Measurements from ENCODE around the gene ST6GALNAC3.

Gene ST6GALNAC3

DNA sequence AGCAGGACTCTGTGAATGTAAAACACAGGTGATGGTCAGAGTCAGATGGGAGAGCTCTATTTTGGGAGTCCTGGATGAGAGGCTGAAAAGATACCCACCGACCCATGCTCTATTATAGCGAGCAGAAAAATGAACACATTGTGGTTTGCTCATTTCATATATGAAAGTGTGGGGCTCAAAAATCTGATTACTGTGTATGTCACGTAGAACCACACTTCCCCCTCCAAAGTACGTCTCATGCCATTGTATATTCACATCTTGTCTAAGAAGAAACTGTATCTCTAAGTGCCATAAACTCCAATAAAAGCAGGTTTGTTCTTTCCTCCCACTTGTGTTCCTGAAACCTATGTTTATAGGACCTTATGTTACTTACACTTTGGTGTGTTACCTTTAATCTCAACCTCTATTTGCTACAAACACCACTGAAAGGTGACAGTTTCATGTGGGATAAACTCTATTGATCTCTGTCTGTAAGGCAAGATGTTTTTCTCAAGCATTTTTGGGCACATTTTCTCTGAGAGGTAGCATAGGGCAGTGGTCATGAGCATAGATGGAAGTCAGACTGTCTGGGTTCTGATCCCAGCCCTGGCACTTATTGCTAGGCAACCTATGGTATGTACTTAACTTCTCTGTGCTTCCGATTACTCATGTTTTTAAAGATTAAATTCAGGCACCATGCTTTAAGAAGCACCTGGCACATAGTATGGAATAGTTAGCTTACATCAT, 214.4 kb downstream of the ST6GALNAC3 start:
- DNase-seq (ENCODE audit: low spot score): no peak

DNA sequence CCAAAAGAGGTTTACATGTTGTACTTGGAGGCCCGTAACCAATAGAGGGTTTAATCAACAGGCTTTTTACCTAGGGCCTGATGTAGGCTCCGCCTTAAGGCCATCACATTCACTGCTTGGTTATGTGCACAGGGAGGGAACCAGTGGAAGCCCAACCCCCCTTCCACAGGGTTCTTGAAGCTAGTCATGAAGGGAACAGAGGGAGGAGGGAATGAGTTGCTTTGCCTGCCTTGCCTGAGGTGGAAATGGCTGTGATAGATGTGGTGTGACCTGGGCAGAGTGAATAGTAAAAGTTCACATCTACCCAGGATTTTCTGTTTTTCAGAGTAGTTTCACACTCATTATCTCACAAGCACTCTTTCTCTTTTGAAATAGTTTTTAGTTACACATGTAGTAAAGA, 215.1 kb downstream of the ST6GALNAC3 start:
- DNase-seq (ENCODE audit: low spot score): peak; percentile 81

DNA sequence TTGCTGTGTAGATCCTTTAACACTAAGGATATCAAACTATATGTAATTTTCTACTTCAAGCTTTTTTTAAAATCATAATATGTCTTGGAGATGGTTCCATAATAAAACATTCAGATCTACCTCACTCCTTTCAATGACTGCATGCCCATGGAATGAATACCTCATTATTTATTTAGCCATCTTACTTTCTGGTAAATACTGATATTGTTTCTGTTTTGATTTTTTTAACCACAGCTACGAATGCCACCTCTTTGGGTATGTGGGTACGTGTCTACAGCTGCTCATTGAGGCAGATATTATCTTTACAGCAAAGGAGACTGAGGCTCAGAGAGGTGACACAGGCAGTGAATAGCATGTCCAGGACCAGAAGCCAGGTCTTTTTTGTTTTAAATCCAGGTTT, 215.7 kb downstream of the ST6GALNAC3 start:
- peak; percentile 57 for DNase-seq (ENCODE audit: low spot score)

DNA sequence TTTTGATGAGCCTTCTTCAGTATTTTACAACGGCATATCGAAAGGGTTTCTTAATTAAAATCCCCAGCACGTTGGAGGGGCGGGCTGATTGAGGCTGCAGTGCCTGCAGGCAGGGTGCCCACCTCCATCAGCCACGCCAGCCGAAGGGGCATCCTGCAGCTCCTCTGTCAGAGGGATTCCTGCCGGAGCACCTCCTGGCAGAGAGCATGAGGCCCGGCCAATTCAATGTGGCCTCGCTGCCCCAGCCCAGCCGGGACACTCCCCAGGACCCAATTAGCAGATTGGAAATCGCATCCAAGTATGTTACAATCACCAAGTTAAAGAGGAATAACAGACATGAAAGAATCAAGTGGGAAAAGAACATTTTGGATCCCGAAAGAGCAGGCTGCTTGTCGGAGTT, 216.6 kb downstream of the ST6GALNAC3 start:
- no peak for DNase-seq (ENCODE audit: low spot score)

DNA sequence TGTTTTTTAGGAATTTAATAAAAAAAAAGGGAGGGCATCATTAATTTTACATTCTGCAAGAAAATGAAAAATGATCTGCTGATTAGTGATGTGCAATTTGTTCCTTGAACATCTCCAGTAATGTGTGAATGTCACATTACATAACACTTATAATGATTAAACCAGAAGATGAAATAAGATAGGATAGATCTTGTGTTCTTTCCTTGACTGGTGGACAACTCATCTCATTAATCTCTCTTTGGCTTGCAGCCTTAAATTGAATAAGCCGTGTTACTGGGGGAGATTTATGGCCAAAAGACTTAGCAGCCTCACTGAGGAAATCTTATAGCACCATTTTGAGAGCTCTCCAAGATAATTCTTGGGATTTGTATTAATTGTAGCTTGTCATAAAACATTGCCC, 217.2 kb downstream of the ST6GALNAC3 start:
- DNase-seq (ENCODE audit: low spot score): peak; percentile 55

DNA sequence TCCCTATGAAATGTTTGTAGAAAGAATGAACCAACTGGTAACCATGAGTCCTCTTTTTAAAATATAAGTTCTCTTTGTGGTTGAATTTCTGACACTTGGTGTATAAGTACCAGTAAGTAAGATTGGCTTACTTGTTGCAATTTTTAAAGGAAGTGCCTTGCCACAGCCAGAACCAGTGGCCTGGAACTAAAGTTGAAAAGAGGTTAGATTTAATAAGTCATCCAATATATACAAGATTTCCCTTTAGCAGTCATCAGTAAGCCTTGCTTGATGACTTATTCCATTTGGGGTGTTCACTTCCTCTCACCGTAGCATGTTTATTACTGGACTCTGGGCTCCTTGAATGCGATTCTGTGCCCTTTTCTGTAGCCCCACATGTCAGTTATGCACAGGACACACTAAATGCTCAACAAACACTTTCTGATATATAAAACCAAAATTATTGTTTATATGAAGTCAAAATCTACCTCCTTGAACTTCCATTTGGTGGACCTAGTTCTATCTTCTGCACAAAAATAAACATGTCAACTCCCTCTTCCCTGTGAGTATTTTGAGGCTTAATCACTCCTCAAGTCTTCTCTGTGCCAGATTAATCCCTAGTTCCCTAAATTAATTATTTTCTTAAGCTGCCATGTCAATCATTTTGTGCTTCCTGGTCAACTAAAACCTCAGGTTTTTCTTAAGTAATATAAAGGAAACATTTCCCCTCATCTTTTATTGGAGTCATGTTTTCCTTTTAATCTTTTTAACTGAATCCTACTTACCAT, 218.1 kb downstream of the ST6GALNAC3 start:
- peak; percentile 96 for DNase-seq (ENCODE audit: low spot score)

DNA sequence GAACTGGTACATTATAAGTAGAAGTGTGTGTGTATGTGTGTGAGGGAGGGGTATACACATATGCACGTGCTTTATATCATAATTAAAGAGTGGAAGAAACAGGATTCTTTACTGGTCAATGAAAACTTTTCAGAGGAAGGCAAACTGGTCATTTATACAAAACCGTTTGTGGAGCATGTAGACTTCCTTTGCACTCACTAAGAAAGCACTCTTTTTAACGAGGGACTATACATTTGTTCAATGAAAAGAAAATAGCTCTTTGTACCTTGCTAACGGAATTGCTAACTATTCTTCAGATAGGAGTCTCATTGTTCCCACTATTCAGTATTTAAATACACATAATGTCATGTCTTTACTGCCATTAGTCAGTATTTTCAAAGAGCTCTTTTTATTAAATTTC, 219.3 kb downstream of the ST6GALNAC3 start:
- DNase-seq (ENCODE audit: low spot score): no peak

DNA sequence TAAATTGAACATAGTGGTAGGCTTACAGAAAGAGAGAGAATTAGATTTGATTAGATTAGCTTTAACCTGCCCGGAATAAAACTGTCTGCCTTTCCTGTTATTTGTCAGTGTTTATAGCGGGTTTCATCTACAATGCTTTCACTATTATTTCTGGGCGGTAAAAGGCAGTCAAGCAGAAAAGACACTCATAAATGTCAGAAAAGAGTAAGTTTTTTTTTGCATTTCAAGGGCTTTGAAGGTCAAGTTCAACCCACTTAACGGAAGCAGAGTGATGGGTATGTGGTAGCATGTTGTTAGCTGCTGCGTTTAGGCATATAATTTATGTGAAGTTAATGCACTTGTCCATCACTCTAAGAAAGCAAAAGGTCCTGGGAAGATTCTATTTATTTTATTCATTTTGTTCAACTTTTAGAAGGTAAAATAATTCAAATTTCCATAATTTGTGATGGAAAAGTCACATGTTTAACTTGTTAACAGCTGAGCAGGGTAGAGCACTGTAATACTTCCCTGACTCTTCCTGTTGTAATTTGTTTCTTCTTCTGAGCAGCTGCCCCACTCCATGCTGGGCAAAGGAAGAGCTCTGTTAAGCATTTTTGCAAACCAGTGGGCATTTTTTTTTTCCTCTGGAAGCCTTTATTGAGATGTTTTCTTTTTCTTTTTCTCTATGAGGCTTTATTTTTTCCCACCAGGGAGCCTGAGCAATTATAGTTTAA, 220.1 kb downstream of the ST6GALNAC3 start:
- DNase-seq (ENCODE audit: low spot score): no peak

DNA sequence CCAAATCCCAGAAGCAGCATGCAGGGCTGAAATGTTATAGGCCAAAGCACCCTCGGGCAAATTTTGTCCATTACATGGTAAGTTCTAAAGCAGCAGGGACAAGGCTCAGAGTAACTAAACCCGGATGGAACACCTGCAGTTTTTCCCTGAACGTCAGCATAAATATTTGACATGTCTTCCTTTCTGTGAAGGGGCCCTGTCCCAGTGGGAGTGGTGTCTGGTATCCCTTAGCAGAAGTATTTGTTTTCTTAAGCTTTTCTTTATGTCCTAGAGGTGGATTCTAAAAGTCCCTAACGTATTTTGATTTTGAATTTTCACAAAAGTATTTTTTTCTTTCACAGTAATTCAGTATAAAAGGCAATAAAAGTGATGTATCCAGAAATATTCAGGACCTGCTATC, 223.9 kb downstream of the ST6GALNAC3 start:
- DNase-seq (ENCODE audit: low spot score): no peak

DNA sequence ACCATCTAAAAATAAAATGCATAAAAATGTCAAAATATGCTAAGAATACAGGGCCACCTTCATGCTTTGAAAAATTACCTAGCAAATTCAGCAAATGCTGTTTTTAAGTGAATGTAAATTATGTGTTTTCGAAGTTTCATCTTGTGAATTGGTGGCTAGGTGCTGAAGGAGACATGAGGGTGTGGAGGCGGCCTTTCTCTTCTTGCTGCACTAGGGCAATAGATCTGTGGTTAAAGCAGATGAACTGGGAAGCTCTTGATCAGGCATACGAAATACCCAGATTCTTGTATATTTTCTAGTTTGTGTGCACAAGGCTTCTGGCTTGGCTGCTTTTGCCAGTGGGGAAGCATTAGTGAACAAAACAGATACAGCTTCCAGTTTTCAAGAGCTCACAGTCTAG, 224.5 kb downstream of the ST6GALNAC3 start:
- no peak for DNase-seq (ENCODE audit: low spot score)

DNA sequence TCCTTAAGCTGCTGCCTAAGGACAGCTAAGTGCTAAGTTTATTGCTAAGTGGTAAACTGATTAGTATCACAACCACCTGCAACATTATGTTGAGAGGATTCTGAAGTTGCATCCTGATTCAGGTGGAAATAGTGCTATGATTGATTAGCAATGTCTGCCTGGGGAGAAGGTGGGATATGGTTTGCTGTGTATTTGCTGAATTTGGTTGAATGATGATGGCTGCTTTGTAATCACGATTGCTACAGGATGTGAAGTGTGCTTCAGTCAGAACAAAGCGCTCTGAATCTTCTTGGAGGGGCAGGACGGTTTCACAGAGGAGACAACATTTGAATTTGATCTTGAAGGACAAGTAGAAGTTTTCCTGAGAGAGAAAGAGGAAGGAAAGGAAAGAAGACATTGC, 226.0 kb downstream of the ST6GALNAC3 start:
- DNase-seq (ENCODE audit: low spot score): no peak

DNA sequence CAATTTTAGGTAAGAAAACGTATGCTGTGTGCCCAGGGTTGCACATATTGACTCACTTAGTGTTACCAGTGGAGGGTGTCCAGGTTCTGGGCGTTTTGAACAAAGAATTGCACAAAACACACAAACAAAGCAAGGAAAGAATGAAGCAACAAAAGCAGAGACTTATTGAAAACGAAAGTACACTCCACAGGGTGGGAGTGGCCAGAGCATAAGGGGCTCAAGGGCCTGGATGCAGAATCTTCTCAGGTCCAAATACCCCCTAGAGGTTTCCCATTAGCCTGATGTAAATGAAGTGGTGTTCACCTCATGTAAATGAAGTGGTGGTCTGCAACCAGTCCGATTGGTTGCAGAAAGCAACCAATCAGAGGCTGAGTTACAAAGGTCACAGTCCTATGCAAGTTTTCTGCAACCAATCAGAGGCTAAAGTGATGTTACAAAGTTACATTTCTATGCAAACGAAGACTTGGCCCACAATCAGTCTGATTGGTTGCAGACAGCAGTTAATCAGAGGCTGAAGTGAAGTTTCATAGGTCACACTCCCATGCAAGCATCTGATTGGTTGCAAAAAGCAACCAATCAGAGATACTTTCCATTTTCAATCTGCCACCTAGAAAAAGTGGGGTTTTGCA, 228.3 kb downstream of the ST6GALNAC3 start:
- no peak for DNase-seq (ENCODE audit: low spot score)

DNA sequence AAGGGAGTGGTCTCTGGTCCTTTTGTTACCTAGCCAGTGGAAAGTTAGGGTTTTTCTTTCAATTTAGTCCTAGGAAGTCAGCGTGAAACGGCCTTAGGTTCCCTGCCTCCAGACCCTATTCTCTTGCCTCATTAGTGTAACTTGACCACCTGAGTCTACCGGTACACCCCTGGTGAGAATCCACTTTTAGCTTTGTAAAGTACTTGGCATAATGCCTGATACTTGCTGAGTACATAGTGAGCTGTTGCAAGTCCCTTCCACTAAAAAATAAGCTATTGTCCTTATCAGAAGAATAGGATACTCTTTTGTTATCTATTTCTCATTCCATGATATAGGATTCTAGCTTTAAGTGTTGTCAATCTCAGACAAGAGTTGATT, 228.8 kb downstream of the ST6GALNAC3 start:
- DNase-seq (ENCODE audit: low spot score): no peak

DNA sequence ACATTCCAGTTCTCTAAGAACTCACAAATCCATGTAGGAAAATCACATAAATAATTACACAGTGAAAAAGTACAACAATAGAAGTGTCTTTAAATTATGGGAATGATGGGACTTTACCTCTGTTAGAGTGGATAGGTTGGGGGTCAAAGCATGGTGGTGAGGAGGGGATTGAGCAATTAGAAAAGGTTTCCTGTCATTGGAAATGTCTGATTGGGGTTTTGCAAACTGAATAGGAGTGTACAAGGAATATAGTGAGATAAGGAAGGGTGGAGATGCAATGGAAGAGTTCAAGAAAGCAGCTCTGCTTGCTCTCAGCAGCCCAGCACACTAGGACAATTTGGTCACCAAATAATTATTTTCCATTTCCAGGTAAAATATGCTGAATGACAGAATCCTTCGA, 238.8 kb downstream of the ST6GALNAC3 start:
- DNase-seq (ENCODE audit: low spot score): no peak

DNA sequence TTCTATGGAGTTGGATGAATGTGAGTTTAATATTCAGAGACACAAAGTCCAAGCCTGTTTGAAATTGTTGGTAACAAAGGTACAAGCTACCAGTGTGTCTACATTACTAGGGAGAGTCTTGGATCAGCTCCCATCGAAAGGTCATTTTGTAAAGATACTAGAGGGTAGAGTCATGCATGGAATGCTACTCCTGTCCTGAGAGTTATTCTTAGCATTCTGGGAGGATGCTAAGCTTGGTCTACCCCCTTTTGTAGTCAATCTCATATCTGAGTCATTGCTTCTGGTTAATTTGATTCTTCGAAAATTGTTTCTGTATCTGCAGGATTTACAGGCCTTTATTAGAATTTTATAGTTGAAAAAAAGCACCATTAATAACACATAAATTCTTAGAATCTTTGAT, 240.2 kb downstream of the ST6GALNAC3 start:
- DNase-seq (ENCODE audit: low spot score): peak; percentile 17

DNA sequence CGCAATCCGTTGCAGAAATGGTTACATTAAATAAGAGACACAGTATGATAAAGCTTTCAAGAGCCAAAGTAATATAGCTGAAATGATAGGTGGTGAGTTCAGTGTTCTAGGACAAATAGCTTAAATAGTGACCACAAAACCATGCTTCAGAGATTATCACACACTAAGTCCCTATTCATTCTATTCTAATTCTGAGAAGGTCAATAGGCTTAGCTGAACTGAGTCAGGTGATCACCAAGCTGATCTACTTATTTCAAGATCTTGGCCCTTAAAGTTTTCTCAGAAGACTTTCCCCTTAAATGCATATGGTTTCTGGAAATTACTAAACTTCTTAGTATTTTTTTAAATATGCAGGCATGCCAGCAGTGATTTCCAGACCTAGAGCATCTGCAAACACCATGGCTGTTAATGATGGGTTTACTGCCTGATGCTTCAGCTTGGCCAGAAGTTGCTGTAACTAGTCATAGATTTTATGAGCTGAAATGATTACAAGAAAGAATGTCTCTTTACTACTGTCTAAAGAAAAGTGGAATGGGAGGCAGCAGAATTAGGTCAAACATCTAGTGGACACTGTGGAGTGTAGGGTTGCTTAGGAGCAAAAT, 242.9 kb downstream of the ST6GALNAC3 start:
- no peak for DNase-seq (ENCODE audit: low spot score)

DNA sequence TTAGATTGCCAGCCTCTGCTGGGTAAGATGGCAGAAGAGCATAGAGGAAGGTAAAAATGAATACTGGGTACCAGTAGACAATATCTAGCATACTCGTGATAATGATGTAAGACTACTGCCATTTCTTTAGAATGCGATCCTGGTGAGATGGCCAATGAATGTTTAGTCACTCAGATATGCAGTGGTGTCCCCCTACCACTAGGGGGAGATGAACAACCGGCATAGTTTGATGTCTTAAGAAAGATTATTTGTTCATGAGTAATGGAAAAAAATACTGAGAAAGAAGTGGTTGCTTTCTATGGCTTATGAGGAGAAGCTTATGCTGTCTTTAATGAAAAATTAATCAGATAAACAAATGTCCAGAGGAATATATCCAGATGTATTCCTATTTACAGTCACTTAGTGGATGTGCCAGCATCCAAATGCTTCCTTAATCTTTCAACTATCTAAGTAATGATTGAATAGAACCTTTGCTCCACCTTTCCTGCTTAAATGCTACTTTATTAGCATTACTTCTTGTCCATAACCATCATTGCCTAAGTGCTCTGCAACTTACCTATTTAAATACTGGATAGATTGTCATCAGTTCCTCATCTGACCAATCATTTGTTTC, 256.6 kb downstream of the ST6GALNAC3 start:
- DNase-seq (ENCODE audit: low spot score): peak; percentile 70

DNA sequence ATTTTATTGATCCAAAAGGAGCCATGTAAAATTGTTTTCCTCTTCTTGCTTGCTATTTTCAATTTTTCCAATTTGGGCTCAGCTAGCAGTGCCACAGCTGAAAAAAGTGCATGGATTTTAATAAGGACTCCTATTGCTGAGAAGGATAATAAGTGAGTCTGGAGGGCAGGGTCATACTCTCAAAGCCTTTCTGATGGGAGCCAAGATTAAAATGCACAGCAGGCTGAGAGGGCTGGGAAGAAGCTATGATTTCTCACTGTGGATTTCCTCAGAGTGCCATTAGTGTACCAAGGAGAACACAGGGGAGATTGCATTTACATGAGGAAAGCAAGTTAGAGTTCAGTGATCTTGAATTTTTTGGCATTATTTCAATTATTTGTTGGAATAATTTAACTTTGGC, 261.3 kb downstream of the ST6GALNAC3 start:
- DNase-seq (ENCODE audit: low spot score): no peak

DNA sequence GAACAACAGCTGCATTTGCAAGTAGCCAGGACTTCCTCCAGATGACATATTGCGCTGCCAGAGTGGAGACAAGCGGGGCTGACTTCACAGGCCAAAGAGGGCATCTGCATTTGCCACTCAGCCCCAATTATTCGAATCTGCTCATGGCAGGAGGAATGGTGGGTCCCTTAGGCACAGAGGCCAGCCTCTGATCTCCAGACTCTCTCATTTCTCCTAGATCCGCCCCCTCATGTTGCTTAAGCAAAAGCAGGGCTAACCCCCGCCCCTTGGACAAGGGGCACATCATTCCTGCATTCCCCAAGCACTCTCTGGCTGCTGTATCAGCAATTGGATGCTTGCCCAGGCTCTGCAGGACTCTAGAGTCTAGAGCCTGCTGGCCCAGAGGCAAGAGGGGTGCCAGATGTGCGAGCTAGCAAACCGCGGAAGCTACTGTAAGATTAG, 262.4 kb downstream of the ST6GALNAC3 start:
- DNase-seq (ENCODE audit: low spot score): peak; percentile 29

DNA sequence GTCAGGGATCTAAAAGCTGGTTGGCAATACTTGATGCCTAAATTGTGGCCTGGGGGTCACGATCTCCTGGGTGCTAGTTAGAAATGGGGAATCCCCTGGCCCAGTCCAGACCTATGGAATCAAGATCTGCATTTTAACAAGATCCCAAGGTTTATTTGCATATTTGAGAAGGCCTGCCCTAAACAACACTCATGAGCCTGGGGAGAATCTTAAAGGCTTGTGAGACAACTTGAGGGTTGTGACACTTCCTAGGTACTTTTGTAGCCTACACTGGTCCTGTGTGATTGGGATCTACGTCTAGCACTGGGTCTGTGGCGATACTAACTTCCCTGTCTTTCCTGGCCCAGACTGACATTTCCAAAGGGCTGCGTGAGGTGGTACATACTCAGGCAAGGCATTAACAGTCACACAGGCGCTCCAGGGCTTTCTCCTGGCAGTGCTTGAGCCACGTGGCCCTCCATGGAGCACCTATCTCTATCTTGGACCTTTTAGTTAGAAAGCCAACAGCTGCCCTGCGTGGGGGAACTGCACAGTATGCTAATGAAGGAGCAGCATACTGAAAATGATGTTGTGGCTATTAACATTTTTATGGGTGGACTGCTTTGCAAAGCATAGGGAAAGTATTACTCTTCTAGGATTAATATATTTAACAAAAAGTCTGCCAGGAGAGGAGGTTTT, 263.1 kb downstream of the ST6GALNAC3 start:
- DNase-seq (ENCODE audit: low spot score): no peak

DNA sequence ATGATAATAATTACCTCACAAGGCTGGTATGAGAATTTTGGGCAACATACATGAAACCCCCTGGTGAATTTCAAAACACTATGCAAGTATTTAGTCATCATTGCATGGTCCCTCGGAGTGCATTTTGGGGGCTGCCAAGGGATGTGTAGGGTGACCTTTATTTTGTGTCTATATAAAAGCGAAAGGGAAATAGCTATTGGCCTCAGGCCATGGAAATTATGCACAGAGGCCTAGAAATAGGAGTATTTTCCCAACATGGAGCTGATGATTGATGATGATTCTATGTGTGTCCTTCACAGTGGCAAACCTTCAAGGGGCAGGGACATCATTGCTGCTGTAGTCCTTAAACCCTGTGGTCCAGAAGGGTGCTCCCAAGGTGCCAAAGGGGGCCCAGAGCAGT, 265.5 kb downstream of the ST6GALNAC3 start:
- DNase-seq (ENCODE audit: low spot score): no peak
